ENCODE data around the gene RNF225. TPM values are rescaled to one million over a fixed set of nuclear protein-coding genes. Genes with fewer than 3 reads are reported as not detected.

The RNF225 gene
- total and polyA plus RNA-seq, 2 experiments from 2014 or later = 3.1 TPM; not detected in 1

DNA sequence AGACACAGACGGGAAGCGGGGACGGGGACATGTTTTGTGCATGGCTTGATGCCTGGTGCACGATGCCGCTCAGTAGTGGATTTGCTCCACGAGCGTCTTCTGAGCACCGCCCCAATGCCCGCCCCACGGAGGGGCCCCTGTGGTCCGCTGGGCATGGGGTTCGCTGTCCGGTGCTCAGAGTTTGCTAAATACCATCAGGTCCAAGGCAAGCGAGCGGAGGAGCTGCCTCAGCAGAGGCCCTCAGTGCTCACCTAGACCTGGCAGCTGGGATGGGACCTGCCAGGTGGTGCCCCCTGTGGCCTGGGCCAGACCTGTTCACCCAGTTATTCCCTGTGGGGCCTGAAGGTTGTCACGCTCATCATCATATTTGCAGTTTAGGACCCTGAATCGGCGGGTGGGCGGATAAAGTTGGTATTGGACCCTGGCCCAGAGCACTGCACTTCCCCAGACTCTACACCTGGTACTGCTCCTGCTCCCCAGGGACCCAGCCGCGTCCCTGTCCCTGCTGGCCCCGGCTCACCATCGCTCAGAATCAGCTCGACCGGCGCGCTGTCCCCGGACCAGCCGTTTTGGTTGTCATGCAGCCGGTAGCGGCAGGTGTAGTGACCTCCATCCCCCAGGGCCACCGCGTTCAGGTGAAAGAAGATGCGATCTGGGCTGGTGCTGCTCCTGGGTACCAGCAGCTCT, 44.4 kb upstream of the RNF225 start:
- Histone ChIP-seq H3K9me3 (ENCODE audit: low read depth) (no peaks in the 10 kb centered on the region), H3K4me1 (ENCODE audit: low read depth) (no peaks in the 10 kb centered on the region), H3K27me3 (no peaks in the 10 kb centered on the region), H3K4me3 (no peak overlapping the region), H3K27ac (no peak overlapping the region), H3K36me3 (no peaks in the 10 kb centered on the region)
- TF ChIP-seq, protein P1, sequence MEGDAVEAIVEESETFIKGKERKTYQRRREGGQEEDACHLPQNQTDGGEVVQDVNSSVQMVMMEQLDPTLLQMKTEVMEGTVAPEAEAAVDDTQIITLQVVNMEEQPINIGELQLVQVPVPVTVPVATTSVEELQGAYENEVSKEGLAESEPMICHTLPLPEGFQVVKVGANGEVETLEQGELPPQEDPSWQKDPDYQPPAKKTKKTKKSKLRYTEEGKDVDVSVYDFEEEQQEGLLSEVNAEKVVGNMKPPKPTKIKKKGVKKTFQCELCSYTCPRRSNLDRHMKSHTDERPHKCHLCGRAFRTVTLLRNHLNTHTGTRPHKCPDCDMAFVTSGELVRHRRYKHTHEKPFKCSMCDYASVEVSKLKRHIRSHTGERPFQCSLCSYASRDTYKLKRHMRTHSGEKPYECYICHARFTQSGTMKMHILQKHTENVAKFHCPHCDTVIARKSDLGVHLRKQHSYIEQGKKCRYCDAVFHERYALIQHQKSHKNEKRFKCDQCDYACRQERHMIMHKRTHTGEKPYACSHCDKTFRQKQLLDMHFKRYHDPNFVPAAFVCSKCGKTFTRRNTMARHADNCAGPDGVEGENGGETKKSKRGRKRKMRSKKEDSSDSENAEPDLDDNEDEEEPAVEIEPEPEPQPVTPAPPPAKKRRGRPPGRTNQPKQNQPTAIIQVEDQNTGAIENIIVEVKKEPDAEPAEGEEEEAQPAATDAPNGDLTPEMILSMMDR (IDR thresholded peaks at IDR 0.05; ENCODE audit: low read depth, low read length) = no peak
- no peak for DNase-seq (ENCODE audit: low read depth in 1 of 2, low spot score in 1 of 2)

DNA sequence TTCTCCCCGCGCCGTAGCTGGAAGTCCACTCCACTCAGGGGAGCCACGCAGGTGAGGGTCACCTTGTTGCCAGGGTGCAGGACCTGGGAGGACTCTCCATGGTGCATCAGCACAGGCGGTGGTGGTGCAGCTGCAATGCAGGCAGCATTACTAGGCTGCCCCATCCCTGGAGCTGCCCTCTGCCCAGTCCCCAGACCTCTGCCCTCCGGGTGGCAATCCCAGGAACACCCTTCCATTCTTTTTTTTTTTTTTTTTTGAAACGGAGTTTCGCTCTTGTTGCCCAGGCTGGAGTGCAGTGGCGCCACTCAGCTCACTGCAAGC, 43.9 kb upstream of the RNF225 start:
- Histone ChIP-seq H3K4me3 (no peak overlapping the region), H3K36me3 (no peaks in the 10 kb centered on the region), H3K27ac (no peak overlapping the region), H3K4me1 (ENCODE audit: low read depth) (no peaks in the 10 kb centered on the region), H3K27me3 (no peaks in the 10 kb centered on the region), H3K9me3 (ENCODE audit: low read depth) (no peaks in the 10 kb centered on the region)
- TF ChIP-seq, protein P1 (IDR thresholded peaks at IDR 0.05; ENCODE audit: low read depth, low read length) = no peak
- no peak for DNase-seq (ENCODE audit: low read depth in 1 of 2, low spot score in 1 of 2)

DNA sequence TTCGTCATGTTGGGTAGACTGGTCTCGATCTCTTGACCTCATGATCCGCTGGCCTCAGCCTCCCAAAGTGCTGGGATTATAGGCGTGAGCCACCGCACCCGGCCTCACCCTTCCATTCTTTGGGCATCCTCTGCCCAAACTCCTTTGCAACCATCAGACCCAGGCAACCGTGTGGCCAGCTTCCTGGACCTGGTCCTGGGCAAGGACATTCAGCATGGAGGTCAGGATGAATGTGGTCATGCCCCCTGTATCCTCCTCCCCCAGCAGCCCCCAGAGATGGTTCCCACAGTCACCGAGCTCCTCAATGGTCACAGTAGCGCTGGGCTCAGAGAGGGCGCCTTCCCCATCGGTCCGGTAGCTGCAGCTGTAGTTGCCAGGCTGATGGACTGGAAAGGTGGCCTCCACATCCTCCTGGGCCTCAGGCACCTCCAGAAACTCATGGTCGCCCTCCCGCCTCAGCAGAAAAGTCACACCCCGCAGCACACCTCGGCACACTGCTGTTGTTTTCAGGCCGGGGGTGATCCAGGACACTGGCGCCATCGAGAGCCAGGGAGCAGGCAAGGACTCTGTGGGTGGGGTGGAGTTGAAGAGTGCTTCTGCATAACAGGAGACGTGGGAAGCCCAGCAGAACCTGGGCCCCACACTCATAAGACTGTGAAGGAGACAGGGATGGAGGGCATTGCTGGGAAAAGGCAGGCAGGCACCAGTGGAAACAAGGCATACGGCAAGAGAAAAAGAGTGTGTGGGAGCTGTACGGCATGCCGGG, 43.3 kb upstream of the RNF225 start:
- no peak for DNase-seq (ENCODE audit: low read depth in 1 of 2, low spot score in 1 of 2)
- no peak overlapping the region for H3K4me3 ChIP-seq
- no peaks in the 10 kb centered on the region for H3K27me3 ChIP-seq
- no peak overlapping the region for H3K27ac ChIP-seq
- TF ChIP-seq, protein P1 (IDR thresholded peaks at IDR 0.05; ENCODE audit: low read depth, low read length) = no peak
- no peaks in the 10 kb centered on the region for H3K36me3 ChIP-seq
- H3K4me1 ChIP-seq (ENCODE audit: low read depth) = no peaks in the 10 kb centered on the region
- H3K9me3 ChIP-seq (ENCODE audit: low read depth) = no peaks in the 10 kb centered on the region

DNA sequence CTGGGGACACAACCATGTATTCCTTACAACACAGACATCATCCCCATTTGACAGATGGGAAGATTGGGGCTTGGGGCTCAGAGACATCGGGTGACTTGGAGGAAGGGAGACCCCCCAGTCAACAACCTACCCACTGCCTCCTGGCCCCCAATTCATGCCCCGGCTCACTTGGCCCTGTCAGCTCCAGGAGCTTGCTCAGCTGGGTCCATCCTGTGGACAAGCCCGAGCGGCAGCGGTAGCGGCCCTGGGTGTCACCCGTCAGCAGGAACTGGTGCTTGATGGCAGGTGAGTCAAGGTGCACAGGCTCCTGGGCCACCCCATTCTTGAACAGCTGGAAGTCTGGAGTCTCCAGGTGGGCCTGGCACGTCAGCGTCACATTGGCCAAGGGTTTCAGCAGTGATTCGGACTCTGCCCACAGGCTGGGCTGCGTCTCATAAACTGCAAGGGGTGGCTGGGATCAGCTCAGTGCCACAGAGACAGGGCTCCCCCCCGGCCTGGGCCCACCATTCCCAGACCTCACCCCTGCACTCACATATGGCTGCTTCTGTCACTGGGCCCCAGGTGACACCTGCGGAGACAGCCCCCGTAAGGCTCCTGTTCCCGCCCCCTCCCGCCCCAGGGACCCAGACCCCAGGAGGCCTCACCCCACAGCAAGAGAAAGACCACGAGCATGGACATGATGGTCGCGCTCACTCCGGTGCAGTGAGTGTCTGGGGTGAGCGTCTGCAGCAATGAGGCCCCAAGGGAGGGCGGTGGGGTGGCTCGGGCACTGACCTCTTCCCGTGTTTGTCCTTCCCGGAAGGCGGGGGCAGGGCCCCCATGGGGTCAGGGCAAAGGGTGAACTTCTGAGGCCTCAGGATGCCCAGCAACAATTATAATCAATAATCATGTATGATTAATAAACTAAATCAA, 42.4 kb upstream of the RNF225 start, which contains the start of gene A1BG:
Gene A1BG (minus strand): TSS at position 733 of the 912 bp plus-strand sequence. CDS start 55 bp downstream, at position 678.
- Histone ChIP-seq H3K36me3 (no peaks in the 10 kb centered on the region), H3K4me1 (ENCODE audit: low read depth) (no peaks in the 10 kb centered on the region), H3K4me3 (no peak within 1 kb of the TSS), H3K27me3 (no peaks in the 10 kb centered on the region), H3K9me3 (ENCODE audit: low read depth) (no peaks in the 10 kb centered on the region), H3K27ac (no peak within 1 kb of the TSS)
- DNase-seq (ENCODE audit: low read depth in 1 of 2, low spot score in 1 of 2) = no peak
- TF ChIP-seq, protein P1 (IDR thresholded peaks at IDR 0.05; ENCODE audit: low read depth, low read length) = no peak

DNA sequence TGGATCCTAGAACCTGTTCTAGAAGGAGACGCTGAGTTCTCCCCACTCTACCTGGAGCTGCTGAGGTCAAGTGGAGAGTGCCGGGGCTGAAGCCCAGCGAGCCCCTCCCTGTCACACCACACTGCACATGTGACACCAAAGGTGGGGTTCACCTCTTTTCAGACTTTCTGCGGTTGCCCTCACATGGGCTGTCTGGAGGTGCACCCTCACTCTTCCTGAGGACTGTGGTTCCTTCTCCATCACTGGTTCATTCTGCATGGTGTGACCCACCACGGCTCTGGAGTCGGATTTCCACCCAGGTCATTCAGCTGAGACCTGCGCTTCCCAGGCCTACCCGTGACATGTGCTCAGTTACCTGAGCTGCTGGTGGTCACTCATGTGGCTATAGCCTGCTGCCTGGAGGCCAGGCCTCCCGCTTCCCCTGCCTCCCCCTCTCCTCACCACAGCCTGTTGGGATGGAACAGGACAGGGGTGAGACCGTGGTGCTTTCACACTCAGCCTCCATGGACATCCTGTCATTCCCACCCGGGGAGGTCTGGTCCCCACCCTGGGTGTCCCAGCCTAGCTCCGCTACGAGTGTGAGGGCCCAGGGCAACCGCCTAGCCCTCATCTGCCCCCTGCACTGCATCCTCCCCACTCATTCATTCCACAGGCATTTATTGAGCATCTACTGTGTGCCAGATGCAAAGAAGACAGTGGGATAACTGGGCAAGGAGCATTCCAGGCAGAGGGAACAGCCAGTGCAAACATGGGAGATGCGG, 41.6 kb upstream of the RNF225 start:
- TF ChIP-seq, protein P1 (IDR thresholded peaks at IDR 0.05; ENCODE audit: low read depth, low read length) = no peak

More for the DNA sequence above, 41.6 kb upstream of the RNF225 start:
- H3K4me1 ChIP-seq (ENCODE audit: low read depth) = no peaks in the 10 kb centered on the region
- H3K27ac ChIP-seq = no peak overlapping the region
- no peak for DNase-seq (ENCODE audit: low read depth in 1 of 2, low spot score in 1 of 2)
- no peaks in the 10 kb centered on the region for H3K27me3 ChIP-seq
- H3K9me3 ChIP-seq (ENCODE audit: low read depth) = no peaks in the 10 kb centered on the region
- H3K36me3 ChIP-seq = no peaks in the 10 kb centered on the region
- H3K4me3 ChIP-seq = no peak overlapping the region

All from cardiac muscle cell (in vitro differentiated cells and primary cell).